Stimulated activated naive CD4-positive, alpha-beta T cell (primary cell): ENCODE measurements around the gene STK16.
A peak's percentile ranks its signal among the peaks of the same experiment; 100 is the strongest.
"Not testable (repeated sequence)": the region's sequence is repeated elsewhere in the genome, so short reads cannot be mapped to it uniquely, and the experiment has no call there.

Experiments
- DNase-seq, 6 experiments: peaks; one replicate each; lab custom pipeline; 2025; lab: John Stamatoyannopoulos, UW

The STK16 gene

GRCh38 chr2:219245899-219246230 is 586 bp downstream of the STK16 start:
- peak in 1 of 6 experiments; percentile 31 for DNase-seq

GRCh38 chr2:219246559-219246958 is 1.3 kb downstream of the STK16 start:
- DNase-seq: no peak

GRCh38 chr2:219247678-219248642 is 2.7 kb downstream of the STK16 start:
- DNase-seq: peak; percentile 25 to 82 (median 57)

- no peak for DNase-seq
Observed at GRCh38 chr2:219248845-219249202, 3.5 kb downstream of the STK16 start.

GRCh38 chr2:219249203-219249980 is 4.1 kb downstream of the STK16 start:
- DNase-seq: peak in 5 of 6 experiments; percentile 32 to 50 (median 41)

GRCh38 chr2:219250049-219250781 is 4.9 kb downstream of the STK16 start:
- DNase-seq: peak in 1 of 6 experiments; percentile 39

GRCh38 chr2:219251656-219252055 is 6.4 kb downstream of the STK16 start:
- no peak for DNase-seq

GRCh38 chr2:219252084-219252483 is 6.8 kb downstream of the STK16 start:
- no peak for DNase-seq

- DNase-seq: peak in 3 of 6 experiments; percentile 18 to 40 (median 32)
Observed at GRCh38 chr2:219252570-219252899, 7.3 kb downstream of the STK16 start.

GRCh38 chr2:219252900-219253752 is 7.8 kb downstream of the STK16 start, which contains the start of gene TUBA4B:
Gene TUBA4B (plus strand): TSS chr2:219253243. CDS start chr2:219253408, 165 bp downstream.
- DNase-seq: peak in 5 of 6 experiments; percentile 20 to 64 (median 46)

GRCh38 chr2:219253753-219254589 is 8.7 kb downstream of the STK16 start, which contains the start of gene TUBA4A:
Gene TUBA4A (minus strand): TSS chr2:219253918. CDS start chr2:219253858, 60 bp downstream.
- peak; percentile 85 to 93 (median 92) for DNase-seq

GRCh38 chr2:219254590-219255201 is 9.4 kb downstream of the STK16 start:
- DNase-seq: peak in 5 of 6 experiments; percentile 38 to 87 (median 75)

- DNase-seq: not testable (repeated sequence)
Observed at GRCh38 chr2:219258942-219259341, 13.7 kb downstream of the STK16 start.

GRCh38 chr2:219261024-219261855 is 16.0 kb downstream of the STK16 start:
- no peak for DNase-seq

- no peak for DNase-seq
Observed at GRCh38 chr2:219266232-219266631, 21.0 kb downstream of the STK16 start.

- DNase-seq: no peak
Observed at GRCh38 chr2:219266886-219267285, 21.6 kb downstream of the STK16 start.

- no peak for DNase-seq
Observed at GRCh38 chr2:219268294-219268693, 23.0 kb downstream of the STK16 start.

- DNase-seq: no peak
Observed at GRCh38 chr2:219269362-219270054, 24.2 kb downstream of the STK16 start.
